Progenitor cell of endocrine pancreas (in vitro differentiated cells): ENCODE measurements around the gene COL23A1. TPM values are rescaled to one million over a fixed set of nuclear protein-coding genes. Genes with fewer than 3 reads are reported as not detected.

Experiments
- DNase-seq: peaks from one replicate; pipeline ENCODE4 v3.0.0; 2021; ENCODE audit warnings: low spot score; ENCODE audit not compliant: unreplicated experiment
- H3K27ac Mint-ChIP-seq: 2 replicates; pipeline ENCODE4 v1.8.0; 2021; ENCODE audit warnings: mild to moderate bottlenecking, moderate library complexity, mixed read lengths
- H3K27me3 Mint-ChIP-seq: 2 replicates; pipeline ENCODE4 v1.8.0; 2021; ENCODE audit warnings: mixed read lengths
- H3K36me3 Mint-ChIP-seq: 2 replicates; pipeline ENCODE4 v1.8.0; 2022; ENCODE audit warnings: mixed read lengths; ENCODE audit not compliant: insufficient read depth
- H3K4me1 Mint-ChIP-seq: 2 replicates; pipeline ENCODE4 v1.8.0; 2021; ENCODE audit warnings: low read depth, mixed read lengths
- H3K4me3 Mint-ChIP-seq: 2 replicates; pipeline ENCODE4 v1.8.0; 2021; ENCODE audit warnings: low read depth, mild to moderate bottlenecking, moderate library complexity, mixed read lengths
- H3K9me3 Mint-ChIP-seq: 2 replicates; pipeline ENCODE4 v1.8.0; 2021; ENCODE audit warnings: low read depth, mixed read lengths
- CTCF ChIP-seq: fragments of 200-600 bp; sonication (generic); IDR thresholded peaks from one replicate; pipeline ENCODE4 v1.5.0; 2021; ENCODE audit warnings: antibody characterized with exemption, mild to moderate bottlenecking; ENCODE audit not compliant: unreplicated experiment
- total RNA-seq: library from RNA; stranded (reverse); gene quantifications from 2 replicates; pipeline ENCODE4 v1.2.1, GENCODE V29; 2021

The COL23A1 gene
- total RNA-seq, 1 donor from 2014 or later = 0.36 TPM

- H3K27ac Mint-ChIP-seq = no peak overlapping the region
- H3K27me3 Mint-ChIP-seq = peaks cover 45% of the 10 kb centered on the region
- peaks cover 13% of the 10 kb centered on the region for H3K4me1 Mint-ChIP-seq
- H3K4me3 Mint-ChIP-seq = no peak overlapping the region
- TF ChIP-seq CTCF = no peak
- DNase-seq = no peak
- H3K36me3 Mint-ChIP-seq = no peaks in the 10 kb centered on the region
- no peaks in the 10 kb centered on the region for H3K9me3 Mint-ChIP-seq
Measured at GRCh38 chr5:178387856-178388190, 202.4 kb downstream of the COL23A1 start.

- Mint-ChIP-seq H3K36me3 (no peaks in the 10 kb centered on the region), H3K4me3 (no peak overlapping the region), H3K4me1 (peaks cover 13% of the 10 kb centered on the region), H3K27me3 (peaks cover 46% of the 10 kb centered on the region), H3K9me3 (no peaks in the 10 kb centered on the region), H3K27ac (no peak overlapping the region)
- no peak for TF ChIP-seq CTCF
- no peak for DNase-seq
Measured at GRCh38 chr5:178387061-178387855, 202.9 kb downstream of the COL23A1 start.

GRCh38 chr5:178386336-178386931 is 203.8 kb downstream of the COL23A1 start:
- Mint-ChIP-seq H3K4me3 (no peak overlapping the region), H3K27me3 (peaks cover 52% of the 10 kb centered on the region), H3K27ac (no peak overlapping the region), H3K4me1 (peaks cover 13% of the 10 kb centered on the region), H3K36me3 (no peaks in the 10 kb centered on the region), H3K9me3 (no peaks in the 10 kb centered on the region)
- no peak for DNase-seq
- no peak for TF ChIP-seq CTCF

- H3K27me3 Mint-ChIP-seq = peaks cover 54% of the 10 kb centered on the region
- H3K36me3 Mint-ChIP-seq = no peaks in the 10 kb centered on the region
- no peak for DNase-seq
- H3K27ac Mint-ChIP-seq = no peak overlapping the region
- no peak overlapping the region for H3K4me3 Mint-ChIP-seq
- no peak for TF ChIP-seq CTCF
- no peaks in the 10 kb centered on the region for H3K9me3 Mint-ChIP-seq
- H3K4me1 Mint-ChIP-seq = peaks cover 13% of the 10 kb centered on the region
Measured at GRCh38 chr5:178385496-178385890, 204.7 kb downstream of the COL23A1 start.

GRCh38 chr5:178384816-178385495 is 205.2 kb downstream of the COL23A1 start:
- Mint-ChIP-seq H3K36me3 (no peaks in the 10 kb centered on the region), H3K27ac (no peak overlapping the region), H3K9me3 (no peaks in the 10 kb centered on the region), H3K27me3 (peaks cover 52% of the 10 kb centered on the region), H3K4me3 (no peak overlapping the region), H3K4me1 (peaks cover 13% of the 10 kb centered on the region)
- no peak for TF ChIP-seq CTCF
- no peak for DNase-seq
